C4-2B (cell line): ENCODE data around the gene RPTOR.

Experiments
- ZFX ChIP-seq: fragments of 450-650 bp; IDR thresholded peaks from 2 replicates; pipeline ENCODE4 v1.6.1; 2017
- TF ChIP-seq, protein P1 (sequence below): fragments of 450-650 bp; conservative IDR thresholded peaks from 2 replicates; pipeline ENCODE4 v1.5.1; 2017; ENCODE audit warnings: mild to moderate bottlenecking

DNA sequence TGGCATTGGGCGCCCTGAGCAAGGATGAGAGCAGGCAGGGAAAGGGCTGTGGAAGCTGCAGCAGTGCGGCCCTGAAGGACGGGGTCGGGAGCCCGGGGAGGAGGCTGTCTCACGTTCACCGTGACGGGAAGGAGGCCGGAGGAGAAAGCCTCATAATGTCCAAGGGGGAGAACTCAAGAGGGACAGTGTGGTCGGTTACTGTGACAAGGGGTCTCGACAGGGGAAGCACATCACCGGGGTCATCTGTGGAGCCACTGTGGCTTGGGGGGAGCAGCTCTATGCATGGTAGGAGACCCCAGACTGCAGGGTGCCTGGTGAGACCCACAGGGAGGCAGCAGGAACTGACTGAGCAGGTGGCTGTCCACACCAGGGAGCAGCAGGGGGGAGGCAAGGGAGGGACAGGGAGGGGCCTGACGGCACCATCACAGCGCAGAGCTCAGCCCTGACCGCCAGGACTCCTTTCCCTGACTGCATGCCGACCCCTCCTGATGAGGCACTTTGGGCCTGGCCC lies 292.4 kb downstream of the RPTOR start:
- TF ChIP-seq, protein P1, sequence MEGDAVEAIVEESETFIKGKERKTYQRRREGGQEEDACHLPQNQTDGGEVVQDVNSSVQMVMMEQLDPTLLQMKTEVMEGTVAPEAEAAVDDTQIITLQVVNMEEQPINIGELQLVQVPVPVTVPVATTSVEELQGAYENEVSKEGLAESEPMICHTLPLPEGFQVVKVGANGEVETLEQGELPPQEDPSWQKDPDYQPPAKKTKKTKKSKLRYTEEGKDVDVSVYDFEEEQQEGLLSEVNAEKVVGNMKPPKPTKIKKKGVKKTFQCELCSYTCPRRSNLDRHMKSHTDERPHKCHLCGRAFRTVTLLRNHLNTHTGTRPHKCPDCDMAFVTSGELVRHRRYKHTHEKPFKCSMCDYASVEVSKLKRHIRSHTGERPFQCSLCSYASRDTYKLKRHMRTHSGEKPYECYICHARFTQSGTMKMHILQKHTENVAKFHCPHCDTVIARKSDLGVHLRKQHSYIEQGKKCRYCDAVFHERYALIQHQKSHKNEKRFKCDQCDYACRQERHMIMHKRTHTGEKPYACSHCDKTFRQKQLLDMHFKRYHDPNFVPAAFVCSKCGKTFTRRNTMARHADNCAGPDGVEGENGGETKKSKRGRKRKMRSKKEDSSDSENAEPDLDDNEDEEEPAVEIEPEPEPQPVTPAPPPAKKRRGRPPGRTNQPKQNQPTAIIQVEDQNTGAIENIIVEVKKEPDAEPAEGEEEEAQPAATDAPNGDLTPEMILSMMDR: no peak
- no peak for TF ChIP-seq ZFX
